Measurements from ENCODE around the gene COPG2.

GRCh38 chr7:130627775-130628174, 40.8 kb downstream of the COPG2 start:
- TF ChIP-seq CEBPB (IDR thresholded peaks at IDR 0.05; ENCODE audit: low read depth, low read length), result no peak
- no peak for TF ChIP-seq CTCF (conservative IDR thresholded peaks at IDR 0.05; ENCODE audit: low read depth, low read length)
- no peak for TF ChIP-seq POLR2A (IDR thresholded peaks at IDR 0.05; ENCODE audit: low read depth, low read length)
- no peak for TF ChIP-seq SMC3 (IDR thresholded peaks at IDR 0.05; ENCODE audit: low read depth, low read length)
- no peak for TF ChIP-seq USF2 (IDR thresholded peaks at IDR 0.05; ENCODE audit: low read depth, low read length)
- no peak for TF ChIP-seq ELK1 (IDR thresholded peaks at IDR 0.05; ENCODE audit: borderline replicate concordance, low read depth, low read length)
- no peak for TF ChIP-seq MAZ (IDR thresholded peaks at IDR 0.05; ENCODE audit: borderline replicate concordance, low read depth, low read length)
- no peak for TF ChIP-seq MAFK (IDR thresholded peaks at IDR 0.05; ENCODE audit: low read depth, low read length)
- TF ChIP-seq RFX5 (IDR thresholded peaks at IDR 0.05; ENCODE audit: low read depth, low read length), result no peak
